OCI-LY1 (cell line): ENCODE results near the gene UBL3.

Experiments
- CTCF ChIP-seq: fragments of 200-600 bp; sonication (generic), shearing (Covaris generic); IDR thresholded peaks from 2 replicates; pipeline ENCODE4 v1.5.1; 2017; ENCODE audit warnings: mild to moderate bottlenecking, antibody characterized with exemption, low read length, moderate library complexity, mixed read lengths
- EZH2 ChIP-seq: fragments of 200-600 bp; sonication (generic), shearing (Covaris generic); IDR thresholded peaks from 2 replicates; pipeline ENCODE4 v1.8.0; 2017; ENCODE audit warnings: borderline replicate concordance, mixed run types, mild to moderate bottlenecking, antibody characterized with exemption, low read length, moderate library complexity, mixed read lengths

GRCh38 chr13:29861694-29862110, 11.3 kb upstream of the UBL3 start:
- TF ChIP-seq CTCF (no peak), EZH2 (no peak)
